GM21528 (cell line): ENCODE results near the gene STARD7.
A peak's percentile ranks its signal among the peaks of the same experiment; 100 is the strongest.
"Not testable (repeated sequence)": the region's sequence is repeated elsewhere in the genome, so short reads cannot be mapped to it uniquely, and the experiment has no call there.

ENCODE experiments used
- ATAC-seq: cut with Tn5 transposase; IDR thresholded peaks from one replicate; pipeline ENCODE4 v1.9.1; 2021; ENCODE audit warnings: mild to moderate bottlenecking, moderate library complexity; ENCODE audit not compliant: unreplicated experiment, low FRiP score

Gene STARD7

DNA sequence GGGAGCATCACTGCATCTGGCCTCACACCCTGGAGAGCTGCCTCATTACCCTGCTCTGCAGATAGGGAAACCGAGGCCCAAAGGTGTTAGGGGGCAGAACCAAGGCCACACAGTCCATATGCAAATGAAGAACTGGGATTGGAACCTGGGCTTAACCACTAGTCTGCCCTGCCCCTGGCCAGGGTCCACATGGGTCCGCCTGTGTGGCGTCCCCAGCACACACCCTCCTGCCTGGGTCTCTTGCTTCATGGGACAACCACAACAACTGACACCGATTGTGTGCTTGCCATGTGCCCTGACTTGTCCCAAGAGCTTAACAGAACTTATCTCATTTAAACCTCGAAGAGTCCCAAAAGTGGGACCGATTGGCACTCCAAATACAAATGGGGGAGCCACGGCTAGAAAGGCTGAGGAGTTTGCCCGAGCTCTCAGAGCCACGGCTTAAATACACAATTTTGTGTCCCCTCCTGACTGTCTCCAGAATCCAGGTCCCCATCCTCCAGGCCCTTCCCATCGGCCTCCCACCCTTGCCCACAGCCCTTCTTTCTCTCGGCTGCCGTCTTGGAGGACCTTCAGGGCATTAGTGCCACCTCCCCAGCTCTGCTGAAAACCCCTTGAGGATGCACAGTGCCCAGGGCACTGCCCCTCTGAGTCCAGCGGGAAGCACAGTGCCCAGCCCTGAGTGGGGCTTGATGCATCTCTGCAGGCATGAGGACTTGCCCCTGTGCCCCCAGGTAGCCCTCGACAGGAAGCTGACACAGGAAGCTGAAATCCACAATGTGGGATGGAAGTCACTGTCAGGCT, 57.6 kb downstream of the STARD7 start:
- no peak for ATAC-seq

DNA sequence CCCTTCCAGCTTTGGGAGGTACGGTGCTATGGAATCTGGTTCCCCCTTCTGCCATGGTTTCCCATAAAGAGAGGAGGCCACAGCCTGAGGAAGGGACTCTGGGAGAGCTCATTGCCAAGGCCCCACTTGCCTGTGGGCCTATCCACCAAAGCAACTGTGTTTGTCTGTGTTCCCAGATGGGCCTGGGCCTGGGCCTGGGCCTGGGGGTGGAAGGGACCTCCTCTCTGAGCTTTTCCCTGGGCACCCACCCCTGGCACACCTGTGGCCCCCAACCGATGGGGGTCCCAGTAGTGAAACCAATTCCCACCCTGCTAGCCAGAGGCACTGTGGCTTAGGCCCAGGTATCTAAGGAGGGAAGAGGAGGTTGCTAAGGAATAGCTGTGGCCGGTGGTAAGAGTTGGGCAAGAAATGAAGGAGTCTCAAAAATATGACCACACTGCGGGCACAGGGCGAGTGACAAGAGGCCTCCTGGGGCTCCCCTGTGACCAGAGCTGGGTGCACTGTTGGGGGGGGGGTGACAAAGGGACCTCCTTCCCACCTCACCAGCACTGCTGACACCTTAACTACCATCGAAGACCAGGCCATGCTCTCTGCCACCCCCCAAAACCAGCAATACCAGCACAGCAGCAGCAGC, 58.5 kb downstream of the STARD7 start:
- ATAC-seq = no peak

DNA sequence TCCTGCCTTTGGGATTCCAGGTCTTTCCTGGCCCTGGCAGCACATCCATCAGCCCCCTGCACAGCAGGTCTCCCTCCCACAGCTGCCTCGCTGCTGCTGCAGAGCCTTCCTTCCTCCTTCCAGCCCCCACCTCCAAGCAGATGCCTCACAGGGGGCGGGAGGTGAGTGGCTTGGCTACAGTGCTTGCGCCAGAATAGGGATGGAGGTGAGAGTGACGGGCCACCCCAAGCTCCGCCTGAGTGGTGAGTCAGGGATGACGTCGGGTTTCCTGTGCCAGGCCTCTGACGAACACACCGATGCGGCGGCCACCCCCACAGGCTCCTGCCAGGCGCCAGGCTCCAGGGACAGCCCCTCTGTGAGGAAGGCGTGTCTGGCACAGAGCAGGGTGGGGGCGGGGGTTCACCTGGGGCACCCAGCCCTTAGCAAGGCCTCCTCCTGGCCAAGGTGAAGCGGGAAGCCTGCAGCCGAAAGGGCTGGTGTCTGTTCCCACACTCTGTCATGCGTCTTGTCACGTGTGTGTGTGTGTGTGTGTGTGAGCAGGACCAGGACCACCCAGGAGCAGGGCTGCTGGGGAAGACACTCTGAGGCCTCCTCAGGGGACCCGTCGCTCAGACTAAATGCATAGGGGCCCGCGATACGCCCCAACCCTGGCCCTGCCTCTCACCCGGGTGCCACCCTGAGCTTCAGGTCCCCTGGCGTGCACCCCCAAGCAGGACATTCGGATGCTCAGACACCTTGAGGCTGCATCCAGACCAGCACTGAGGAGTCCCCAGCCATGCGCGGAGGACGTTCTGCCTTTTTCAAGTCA, 60.0 kb downstream of the STARD7 start:
- ATAC-seq = peak; percentile 39

DNA sequence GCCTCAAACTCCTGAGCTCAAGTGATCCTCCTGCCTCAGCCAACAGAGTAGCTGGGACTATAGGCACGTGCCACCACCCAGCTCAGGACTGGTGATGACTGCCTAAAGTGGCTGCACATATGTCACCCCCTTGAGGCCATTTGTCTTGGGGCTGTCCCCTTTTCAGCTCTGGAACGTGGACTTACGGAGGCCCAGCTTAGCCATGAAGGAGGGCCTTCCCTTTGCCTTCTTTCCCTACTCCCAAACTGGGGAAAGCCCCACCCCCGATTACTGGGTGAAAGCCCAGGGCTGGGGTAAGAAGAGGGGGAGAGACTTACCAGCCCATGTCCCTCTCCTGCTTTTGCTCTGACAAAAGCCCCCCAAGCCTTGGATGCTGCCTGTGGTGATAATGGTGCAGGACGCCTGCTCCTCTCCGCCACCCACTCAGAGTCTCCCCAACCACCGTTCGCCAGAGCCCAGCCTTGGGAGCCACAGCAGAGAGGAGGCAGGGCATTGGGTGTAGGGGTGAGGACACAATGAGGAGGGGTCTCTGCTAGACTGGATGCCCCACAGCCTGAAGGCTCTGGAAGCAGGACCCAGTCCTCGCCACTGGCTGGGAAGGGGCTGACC, 60.9 kb downstream of the STARD7 start:
- no peak for ATAC-seq

DNA sequence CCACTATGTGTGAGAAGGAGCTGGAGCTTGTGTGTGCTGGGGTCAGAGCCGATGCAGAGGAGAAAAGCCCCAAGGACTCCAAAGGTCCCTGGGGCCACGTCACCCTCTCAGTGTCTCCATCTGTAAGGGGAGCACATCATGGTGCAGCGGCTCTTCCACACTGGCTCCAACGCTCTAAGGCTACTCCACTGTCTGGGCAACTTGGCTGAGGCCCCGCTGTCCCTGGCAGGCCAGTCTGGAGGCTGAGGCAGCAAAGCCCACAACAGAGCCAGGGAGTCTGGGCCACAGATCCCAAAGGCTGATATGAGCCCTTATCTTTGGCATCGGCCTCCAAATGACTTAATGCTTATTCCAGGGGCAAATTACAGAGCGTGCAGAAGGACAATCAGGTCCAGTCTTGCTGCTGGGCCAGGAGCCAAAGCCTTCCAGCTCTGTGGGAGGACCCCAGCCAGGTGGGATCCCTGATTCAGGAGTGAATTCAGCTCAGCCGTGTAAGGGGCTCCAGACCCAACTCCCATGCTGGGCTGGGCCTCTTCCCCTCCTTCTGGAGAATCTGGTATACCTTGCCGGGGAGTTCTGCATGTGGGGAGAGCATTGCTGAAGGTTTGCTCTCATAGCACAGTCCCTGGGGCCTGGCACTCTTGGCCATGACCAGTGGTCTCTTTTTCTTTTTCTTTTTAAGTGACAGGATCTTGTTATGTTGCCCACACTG, 61.6 kb downstream of the STARD7 start:
- no peak for ATAC-seq

DNA sequence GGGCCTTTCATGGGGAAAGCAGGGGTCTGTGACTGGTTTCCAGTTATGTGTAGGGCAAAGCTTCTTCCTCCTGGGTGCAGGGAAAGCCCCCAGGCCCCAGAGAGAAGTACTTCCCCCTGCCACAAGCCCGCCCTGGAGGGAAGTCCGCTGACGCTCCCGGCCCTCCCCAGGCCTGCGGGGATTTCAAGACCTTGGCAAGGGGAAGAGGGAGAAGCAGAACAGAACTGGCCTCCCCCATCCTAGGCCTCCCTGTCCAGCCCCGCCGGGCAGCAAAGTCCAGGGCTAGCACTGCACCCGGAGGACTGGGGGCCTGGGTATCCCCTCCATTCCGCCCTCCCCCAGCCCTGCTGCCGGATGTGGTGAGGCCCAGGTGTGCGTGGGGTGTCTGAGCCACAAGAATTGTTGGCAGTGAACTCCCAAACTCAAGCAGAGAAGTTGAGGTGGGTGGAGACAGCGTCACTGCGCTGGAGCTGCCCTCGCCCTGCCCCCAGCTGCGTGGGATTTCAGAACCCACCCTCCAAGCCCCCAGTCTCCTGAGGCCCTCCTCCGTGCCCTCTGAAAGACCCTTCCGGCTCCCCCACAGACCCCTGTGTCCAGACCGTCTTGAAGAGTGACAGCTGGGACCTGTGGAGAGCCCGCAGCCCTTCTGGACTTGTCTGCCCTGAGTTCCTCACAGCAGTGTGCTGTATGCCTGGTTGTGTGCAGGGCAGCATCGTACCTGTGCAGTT, 62.3 kb downstream of the STARD7 start:
- ATAC-seq = peak; percentile 31

DNA sequence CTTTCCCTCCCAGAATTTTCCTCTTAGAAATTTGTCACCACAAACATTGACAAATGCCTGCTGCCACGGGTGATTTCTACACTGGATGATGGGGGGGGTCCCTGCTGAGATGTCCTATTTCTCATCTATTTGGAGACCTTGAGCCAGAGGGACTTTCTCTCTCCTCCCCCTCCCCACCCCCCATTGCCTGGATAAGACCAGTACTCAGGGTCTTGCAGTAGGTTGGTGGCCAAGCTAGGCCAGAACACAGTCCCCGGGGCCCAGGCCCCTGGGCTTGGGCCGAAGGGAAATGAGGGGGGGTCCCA, 62.8 kb downstream of the STARD7 start:
- no peak for ATAC-seq

DNA sequence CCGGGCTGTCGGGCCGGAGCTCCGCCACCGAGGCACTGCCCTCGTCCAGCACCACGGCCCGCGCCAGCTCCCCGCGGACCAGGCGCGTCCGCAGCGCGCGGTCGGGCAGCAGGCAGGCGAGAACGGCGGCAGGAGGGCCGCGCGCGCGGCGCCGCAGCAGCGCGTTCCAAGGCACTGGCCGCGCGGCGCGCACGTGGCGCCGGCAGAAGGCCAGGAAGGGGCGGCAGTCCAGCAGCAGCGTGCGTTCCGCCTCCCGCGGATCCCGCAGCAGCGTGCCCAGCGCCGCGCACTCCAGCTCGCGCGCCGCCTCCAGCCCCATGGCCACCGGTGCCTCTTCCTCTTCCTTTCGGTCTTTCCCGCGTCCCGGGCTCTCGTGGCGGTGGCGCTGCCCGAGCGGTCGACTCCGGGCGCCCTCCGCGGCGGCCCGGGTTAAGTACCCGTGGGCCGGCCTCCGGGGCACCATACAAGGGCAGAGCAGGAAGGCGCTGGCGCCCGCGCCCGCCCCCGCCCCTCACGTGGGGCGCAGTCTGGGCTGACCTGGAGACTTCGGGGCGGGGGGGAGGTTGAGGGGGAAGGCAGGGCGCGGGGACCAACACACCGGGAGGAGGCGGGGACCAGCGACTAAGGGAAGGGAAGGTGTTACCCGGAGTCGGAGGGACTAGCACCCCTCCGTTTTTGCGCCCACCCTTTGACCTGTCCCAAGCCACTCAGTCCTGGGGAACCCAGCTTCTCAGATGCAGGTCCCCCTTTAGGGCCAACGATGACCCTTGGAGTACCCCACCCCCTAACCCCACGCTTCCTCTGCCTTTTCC, 63.4 kb downstream of the STARD7 start, which contains the start of gene DUSP2:
Gene DUSP2 (minus strand): TSS at position 405 of the 812 bp plus-strand sequence. CDS start 86 bp downstream, at position 319.
- peak; percentile 49 for ATAC-seq

DNA sequence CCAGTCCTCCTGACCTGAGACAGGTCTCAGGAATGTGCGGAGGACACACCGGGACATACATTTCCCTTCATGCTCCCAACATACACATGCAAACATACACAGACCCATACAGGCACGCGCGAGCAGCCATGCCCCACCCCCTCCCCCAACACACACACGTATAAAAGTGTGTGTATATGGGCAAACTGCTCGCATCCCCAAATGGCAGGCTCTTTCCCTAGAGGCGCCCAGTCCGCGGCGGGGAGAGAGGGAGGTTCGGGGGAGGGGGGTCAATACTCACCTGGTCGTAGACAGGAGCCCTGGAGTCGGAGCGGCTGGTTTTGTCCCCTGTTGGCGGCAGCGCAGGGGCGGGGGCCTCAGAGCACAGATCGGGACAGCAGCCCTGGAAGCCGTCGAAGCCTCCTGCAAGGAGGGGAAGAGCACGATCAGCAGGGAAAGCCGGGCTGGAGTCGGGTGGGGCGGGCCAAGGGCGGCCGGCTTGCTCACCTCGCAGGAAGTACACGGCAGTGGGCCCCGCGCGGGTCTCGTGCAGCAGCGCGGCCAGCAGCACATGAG, 64.1 kb downstream of the STARD7 start:
- no peak for ATAC-seq

DNA sequence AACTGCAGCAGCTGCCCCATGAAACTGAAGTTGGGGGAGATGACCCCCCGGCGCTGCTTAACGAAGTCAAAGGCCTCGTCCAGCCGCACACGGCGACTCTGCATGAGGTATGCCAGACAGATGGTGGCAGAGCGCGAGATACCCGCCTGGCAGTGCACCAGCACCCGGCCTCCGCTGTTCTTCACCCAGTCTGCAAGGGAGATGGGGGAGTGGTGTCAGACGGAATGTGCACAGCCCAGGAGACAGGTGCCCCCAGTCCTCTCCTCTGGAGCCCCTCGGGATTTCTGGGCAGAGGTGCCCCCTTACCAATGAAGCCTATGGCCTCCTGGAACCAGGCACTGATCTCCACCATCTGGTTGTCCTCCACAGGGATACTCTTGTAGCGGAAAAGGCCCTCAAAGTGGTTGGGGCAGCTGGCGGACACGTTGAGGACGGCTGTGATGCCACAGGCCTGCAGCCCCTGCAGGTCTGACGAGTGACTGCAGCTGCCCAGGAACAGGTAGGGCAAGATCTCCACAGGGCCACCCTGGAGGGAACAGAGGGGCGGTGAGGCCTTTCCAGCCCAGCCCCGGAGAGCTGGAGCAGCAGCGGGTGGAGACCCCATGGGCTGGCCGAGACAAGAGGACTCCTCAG, 64.7 kb downstream of the STARD7 start:
- ATAC-seq = no peak

DNA sequence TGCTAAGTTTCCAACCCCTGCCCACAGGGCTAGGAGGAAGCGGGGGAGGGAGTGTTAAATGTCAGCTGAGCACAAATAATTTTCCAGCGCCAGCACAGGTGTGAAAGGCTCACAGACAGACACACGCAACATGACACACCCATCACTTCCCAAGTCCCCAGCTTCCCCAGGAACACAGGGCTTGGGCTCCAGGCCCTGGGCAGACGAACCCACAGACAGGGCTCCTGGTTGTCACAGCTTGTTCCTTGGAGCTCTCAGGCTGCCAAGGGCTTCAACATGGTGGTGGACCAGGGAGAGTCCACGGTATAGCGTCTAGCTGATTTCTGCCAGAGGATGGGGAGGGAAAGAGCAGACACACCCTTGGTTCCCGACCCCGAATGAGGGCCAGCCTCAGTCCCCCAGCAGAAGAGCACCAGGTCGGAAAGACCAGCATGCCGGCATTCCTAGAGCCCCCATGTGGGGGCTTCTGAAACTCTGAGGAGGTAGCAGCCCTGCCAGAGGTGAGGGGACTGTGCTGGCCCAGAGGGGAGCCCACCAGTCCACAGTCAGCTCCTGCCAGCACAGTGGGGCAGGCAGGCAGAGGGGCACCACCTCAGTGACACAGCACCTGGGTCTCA, 65.3 kb downstream of the STARD7 start:
- no peak for ATAC-seq

DNA sequence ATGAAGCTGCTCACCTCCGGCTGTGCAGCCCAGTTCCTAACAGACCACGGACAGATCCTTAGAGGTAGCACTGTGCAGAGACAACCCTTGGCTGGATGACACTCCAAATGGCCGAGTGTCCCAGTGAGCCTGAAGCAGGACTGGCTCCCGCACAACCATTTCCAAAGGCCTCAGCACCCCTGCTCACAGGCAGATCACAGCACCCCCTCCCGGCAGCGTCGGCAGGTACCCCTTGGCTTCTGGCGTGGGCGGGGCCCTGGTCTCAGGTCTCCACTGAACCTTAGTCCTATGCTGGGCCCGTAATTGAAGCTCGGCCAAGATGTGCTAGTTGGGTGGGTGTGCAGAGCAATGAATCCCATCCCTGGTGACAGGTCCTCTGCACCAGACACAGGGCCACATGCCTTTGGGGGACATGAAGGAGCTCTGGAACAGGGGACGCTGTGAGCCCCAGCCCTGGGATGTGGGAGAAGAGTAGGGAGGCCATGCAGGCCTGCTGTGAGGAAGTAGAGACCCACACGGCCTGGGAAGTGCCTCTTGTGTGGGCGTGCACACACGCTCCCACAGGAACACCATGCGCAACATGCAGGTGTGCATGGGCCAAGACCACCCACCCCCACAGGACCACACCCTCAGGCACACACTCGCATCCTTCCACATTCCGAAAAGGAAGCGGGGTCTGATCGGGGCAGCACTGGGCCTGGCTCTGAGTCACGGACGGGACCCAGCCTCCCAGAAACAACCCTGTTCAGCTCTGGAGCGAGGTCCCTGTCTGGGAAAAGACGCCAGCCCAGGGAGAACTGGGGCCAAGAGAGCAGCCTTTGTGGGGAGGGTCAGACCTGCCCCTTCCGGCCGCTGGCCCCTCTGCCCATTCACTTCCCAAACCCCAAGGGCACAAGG, 66.2 kb downstream of the STARD7 start:
- no peak for ATAC-seq

DNA sequence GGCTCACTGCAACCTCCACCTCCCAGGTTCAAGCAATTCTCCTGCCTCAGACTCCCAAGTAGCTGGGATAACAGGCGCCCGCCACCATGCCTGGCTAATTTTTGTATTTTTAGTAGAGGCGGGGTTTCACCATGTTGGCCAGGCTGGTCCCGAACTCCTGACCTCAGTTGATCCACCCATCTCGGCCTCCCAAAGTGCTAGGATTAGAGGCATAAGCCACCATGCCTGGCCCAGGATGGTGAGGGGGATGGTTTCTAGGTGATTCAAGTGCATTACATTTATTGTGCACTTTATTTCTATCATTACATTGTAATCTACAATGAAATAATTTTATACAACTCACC, 67.0 kb downstream of the STARD7 start:
- not testable (repeated sequence) for ATAC-seq

DNA sequence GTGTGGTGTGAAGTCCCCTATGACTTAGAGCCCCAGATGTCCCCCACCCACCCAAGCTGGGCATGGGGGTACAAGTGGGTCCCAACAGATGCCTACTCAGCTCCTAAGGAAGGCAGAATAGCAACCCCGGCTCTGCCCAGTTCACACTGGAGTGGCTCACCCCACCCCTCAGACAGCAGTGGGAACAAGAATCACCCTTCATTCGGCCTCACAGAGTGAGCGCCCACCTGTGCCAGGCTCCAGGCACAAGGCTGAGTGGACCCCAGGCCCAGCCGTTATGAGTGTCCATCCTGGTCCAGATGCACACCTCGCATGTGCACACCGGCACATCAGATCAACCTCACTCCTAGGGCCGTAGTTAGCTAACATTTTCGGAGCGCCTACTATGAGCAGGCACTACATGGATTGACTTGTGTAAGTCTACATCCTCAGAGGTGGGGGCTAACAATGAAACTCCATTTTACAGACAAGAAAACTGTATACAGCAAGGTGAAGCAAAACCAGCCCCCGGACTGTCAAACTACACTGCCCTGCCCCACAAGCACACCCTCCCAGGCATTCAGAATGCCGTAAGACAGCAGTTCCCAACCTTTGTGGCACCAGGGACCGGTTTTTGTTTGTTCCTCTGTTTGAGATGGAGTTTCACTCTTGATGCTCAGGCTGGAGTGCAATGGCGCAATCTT, 67.5 kb downstream of the STARD7 start:
- ATAC-seq = no peak

DNA sequence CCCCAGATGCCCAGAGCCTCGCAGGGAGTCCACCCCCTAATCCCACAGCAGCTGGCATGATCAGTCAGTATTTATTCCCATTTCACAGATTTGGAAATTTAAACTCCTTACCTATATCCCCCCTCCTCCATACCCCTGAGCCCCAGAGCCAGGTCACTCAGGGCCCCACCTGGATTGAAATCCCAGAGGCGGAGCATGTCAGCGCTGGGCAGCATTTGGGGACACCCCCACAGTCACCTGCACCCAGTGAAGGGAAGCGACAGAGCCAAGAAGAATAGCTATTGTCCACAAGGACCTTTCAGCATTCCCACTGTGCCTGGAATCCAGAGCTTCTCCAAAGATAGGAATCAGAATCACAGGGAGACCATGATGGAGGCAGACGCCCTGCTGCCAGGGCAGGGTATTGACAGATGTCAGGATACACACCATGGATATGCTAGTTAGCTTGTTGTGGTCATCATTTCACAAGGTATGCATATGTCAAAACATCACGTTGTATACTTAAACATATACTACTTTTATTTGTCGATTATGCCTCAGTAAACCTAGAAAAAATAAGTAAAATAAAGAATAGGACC, 69.4 kb downstream of the STARD7 start:
- ATAC-seq = no peak
